NOMO-1 treated with DMSO at 0.1 percent for 48 hours (cell line): ENCODE measurements around the gene ABCA5.

Experiments
- DNase-seq: peaks from one replicate; lab custom pipeline; 2025; ENCODE audit not compliant: unreplicated experiment; lab: John Stamatoyannopoulos, UW

Gene ABCA5

GRCh38 chr17:69269131-69269998 lies 57.6 kb downstream of the ABCA5 start:
- peak; percentile 5 for DNase-seq

DNA sequence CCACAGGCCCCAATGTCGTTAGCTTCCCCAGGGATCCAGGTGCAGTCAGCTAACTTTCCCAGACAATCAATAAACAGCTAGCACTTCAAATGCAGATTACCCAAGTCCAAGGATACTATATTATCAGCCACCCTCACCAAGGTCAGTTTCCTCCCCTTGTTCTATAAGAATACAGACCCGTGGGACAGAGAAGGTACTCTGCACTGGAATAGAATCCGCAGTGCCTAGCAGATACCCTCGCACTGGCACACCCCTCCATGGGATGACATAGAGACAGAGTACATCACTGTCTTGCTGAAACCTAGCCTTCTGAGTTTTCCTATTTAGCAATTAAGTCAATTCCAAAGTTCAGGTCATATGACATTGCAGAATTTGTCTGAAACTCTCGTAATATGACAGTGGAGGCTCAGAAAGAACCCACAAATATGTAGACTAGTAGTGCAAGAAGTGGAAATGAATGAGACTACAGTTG lies 58.4 kb downstream of the ABCA5 start:
- DNase-seq = no peak

GRCh38 chr17:69267219-69267618 lies 59.7 kb downstream of the ABCA5 start:
- no peak for DNase-seq

GRCh38 chr17:69265873-69266272 lies 61.1 kb downstream of the ABCA5 start:
- DNase-seq = no peak

DNA sequence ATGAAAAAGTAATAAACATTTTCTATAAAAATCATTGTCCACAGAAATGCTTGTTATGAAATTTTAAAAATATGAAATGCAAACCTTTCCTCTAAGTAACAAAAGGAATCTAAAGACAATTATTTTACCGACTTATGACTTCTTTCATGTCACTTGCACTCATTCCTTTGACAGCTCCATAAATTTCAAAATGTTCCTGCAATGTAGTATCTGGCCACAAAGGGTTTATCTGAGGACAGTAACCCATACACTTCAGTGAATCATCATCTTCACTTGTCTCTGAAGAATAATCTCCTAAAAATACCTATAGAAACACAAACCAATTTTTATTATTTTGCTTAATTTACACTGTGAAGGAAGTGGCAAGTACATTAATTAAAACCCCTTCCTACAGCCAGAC lies 72.7 kb downstream of the ABCA5 start:
- DNase-seq = no peak

GRCh38 chr17:69250641-69251040 lies 76.3 kb downstream of the ABCA5 start:
- no peak for DNase-seq

DNA sequence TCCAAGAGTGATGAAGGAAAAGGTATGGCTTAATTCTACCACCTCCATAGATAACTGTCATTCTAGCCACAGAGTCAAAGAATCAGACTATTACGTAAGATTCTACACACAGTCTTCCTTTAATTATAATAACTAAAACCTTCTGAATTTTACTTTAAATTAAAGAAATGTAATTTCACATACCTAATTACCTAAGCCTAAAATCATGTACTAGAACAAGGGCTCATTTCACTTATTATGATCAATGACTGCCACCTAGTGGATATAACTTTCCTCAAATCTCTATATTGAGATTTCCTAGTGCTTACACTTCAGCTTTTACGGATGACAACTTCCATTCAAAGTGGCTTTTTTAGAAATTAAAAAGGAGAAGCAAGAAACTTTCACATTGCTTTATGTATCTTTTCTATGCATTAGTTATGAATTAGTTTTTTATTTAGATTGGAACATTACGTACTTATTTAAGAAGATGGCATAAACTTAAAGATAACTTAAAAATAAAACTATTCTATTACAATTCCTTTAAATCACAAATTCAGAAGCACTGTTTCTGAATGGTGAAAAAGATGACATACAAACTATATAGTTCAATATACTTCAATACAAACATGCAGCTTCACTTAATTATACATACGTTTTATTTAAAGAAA lies 80.1 kb downstream of the ABCA5 start:
- DNase-seq = peak; percentile 62

DNA sequence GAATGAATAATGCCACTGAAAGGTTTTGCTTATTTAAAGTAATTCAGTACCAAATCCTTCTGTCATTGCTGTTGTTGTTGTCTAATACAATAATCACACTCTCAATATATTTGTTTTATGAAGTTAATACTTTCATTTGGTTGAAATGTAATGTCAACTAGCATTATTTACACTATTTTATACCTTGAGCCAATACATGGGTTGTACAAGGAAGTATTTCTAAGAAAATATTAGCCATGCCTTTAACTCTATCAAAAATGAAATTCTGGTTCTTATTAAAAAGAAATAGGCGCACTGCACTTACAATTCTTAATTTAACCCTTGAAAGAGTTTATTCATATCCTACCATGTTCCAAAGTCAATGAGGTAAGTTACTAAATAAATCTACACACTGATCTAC lies 80.7 kb downstream of the ABCA5 start:
- DNase-seq = no peak

DNA sequence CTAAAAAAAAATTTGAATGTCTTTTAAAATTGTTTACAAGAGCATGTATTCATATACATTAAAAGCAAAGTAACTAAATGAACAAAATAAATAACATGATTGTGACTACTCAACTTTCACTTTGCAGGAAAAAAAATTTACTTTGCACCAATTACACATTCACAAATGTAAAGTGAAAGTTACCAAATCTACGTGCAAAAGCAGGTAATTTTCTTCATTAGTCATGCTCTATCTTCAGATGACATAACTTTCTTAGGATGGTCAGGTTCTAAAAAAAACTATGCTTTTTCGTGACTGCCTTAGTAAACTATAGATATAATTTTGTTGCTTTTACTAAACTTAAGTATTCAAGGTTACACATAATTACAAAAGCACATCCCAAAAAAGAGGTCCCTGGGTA lies 81.3 kb downstream of the ABCA5 start:
- peak; percentile 15 for DNase-seq

DNA sequence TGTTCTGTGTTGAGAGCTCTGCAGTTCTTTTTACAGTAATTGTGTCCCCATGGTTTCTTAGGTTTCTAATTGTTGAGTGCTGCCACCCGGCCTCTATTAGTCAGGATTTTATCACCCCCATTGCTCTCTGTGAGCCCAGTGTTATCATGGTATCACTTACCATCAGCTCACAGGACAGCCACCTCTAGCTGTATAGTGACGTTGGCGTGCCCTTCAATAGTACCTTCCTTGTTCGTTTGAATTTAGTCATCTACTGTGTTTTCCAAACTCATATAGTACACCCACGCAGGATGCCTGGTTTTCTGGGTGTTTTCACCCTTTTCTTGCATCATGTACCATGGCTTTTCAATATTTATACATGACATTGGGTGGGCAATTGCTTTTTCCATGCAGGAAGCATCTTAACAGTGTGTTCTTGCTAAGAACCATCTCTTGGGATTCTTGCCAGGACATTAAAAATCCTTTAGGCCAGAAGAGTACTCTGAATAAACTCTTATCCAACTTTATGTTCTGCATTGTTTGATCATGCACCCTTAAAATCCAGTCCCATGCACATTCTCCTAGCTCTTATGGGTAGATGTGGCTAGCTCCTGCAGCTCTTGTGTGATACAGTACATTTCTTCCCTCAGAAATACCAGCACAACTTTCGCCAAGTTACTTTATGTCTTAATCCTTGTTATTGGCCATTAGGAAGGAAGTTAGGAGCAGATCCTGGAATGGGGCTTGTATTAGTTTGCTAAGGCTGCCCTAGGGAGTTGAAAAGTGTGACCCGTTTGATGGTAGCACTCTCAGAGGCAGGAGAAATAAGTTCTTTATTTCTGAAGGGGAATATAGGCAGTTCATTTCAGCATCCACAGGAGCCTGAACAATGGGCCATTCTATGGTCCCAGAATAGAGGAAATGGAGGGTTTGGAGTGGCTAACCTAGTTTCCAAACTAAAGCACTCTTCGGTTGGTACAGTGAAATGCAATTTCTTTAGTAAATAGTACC lies 87.0 kb downstream of the ABCA5 start:
- DNase-seq = no peak

GRCh38 chr17:69236946-69237345 lies 90.0 kb downstream of the ABCA5 start:
- no peak for DNase-seq

DNA sequence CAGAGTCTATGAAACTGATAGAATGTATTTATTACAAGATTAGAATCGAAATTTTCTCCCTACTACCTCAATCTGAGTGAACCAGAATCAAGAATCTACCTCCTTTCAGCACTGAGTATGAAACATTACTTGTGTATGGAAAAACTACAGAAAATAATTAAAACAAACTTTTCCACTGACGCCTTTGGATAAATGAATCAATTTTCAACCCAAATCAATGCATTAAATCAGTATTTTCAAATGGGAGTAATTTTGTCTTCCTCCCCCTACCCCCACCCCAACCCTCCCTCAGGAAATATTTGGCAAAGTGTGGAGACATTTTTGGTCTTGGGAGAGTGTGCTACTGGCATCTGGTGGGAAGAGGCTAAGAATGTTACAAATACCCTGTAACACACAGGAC lies 90.5 kb downstream of the ABCA5 start:
- no peak for DNase-seq

- peak; percentile 89 for DNase-seq
Observed at GRCh38 chr17:69235338-69236058, 91.4 kb downstream of the ABCA5 start.

DNA sequence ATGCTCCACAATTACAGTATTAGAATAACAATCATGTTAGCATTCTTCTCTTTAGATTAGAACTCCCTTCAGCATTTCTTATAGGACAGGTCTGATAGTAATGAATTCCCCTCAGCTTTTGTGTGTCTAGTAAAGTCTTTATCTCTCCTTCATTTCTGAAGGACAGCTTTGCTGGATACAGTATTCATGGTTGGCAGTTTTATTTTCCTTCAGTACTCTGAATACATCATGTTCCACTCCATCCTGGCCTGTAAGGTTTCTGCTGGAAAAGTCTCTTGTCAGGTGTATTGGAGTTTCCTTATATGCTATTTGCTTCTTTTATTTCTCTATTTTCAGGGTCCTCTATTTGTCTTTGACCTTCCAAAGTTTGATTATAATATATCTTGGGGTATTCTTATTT lies 94.3 kb downstream of the ABCA5 start:
- DNase-seq = no peak

DNA sequence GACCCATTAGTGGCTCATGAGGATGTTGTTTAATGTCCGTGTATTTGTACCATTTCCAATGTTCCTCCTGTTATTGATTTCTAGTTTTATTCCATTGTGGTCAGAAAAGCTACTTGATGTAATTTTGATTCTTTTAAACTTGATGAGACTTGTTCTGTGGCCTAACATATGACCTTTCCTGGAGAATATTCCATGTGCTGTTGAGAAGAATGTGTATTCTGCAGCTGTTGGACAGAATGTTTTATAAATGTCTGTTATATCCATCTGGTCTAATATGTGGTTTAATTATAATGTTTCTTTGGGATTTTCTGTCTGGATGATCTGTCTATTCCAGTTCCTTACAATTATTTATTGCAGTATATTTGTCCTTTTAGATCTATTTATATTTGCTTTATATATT lies 95.4 kb downstream of the ABCA5 start:
- no peak for DNase-seq

- DNase-seq = no peak
Observed at GRCh38 chr17:69230939-69231338, 96.0 kb downstream of the ABCA5 start.

- no peak for DNase-seq
Observed at GRCh38 chr17:69228576-69228975, 98.4 kb downstream of the ABCA5 start, which contains the start of gene ABCA10. Gene ABCA10 (minus strand): TSS chr17:69228824. CDS start chr17:69225358, 3,466 bp downstream.

GRCh38 chr17:69228018-69228417 lies 98.9 kb downstream of the ABCA5 start:
- peak; percentile 49 for DNase-seq

DNA sequence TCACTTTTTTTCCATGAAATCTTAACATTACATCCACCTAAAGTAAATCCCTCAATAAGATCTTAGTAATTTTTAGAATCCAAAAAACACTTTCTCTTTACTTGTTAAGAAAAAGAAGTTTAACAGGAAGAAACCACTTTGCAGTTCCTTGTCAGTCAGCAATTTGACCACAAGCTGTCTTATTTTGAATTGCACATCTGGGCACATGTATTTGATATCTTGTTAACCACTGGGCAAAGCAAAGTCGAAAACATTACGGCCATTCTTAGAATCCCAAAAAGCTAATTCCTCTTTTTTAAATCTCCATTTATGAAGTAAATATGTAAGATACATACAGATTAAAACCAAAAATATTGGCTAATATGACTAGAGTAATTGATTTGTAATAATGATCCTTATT lies 99.4 kb downstream of the ABCA5 start:
- DNase-seq = peak; percentile 46

GRCh38 chr17:69223809-69224208 lies 103.1 kb downstream of the ABCA5 start:
- DNase-seq = no peak
